ENCODE data around the gene IGSF22.

DNA sequence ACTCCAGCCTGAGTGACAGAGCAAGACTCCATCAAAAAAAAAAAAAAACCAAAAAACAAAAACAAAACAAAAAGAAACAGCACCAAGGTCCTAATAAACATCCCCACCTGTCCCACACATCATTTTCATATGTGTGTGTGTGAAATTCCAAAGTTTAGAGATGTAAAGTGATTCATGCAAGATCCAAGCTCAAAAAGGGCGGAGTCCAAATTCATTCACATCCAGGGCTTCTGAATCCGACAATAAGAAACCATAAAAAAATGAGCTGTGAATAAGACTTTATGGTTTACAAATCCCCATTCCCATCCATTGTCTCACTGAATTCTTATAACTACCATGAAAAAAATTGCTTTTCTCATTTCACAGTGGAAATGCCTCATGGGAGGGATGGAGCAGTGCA lies 30.9 kb upstream of the IGSF22 start:
- TF ChIP-seq POLR2AphosphoS5 (IDR thresholded peaks at IDR 0.05), result no peak
- no peak for TF ChIP-seq CTCF (IDR thresholded peaks at IDR 0.05)
- TF ChIP-seq POLR2A (IDR thresholded peaks at IDR 0.05; ENCODE audit: low read depth), result no peak
- no peak for TF ChIP-seq EP300 (IDR thresholded peaks at IDR 0.05)
